ENCODE data around the gene HUS1.
A peak's percentile ranks its signal among the peaks of the same experiment; 100 is the strongest.

Gene HUS1

GRCh38 chr7:47947355-47947749 is 32.1 kb downstream of the HUS1 start:
- Histone ChIP-seq H3K9me3 (ENCODE audit: control insufficient read depth, insufficient read depth, low read depth, low read length) (no peaks in the 10 kb centered on the region), H3K27ac (ENCODE audit: extremely low read depth, low read depth, low read length) (no peak overlapping the region), H3K4me1 (ENCODE audit: control insufficient read depth, insufficient read depth, low read length) (no peaks in the 10 kb centered on the region), H3K4me3 (ENCODE audit: low read depth, low read length) (no peak overlapping the region), H3K36me3 (ENCODE audit: control insufficient read depth in 2 of 2, insufficient read depth in 1 of 2, low read length in 2 of 2) (no peaks in the 10 kb centered on the region)
- TF ChIP-seq ZNF768 (tag by site-specific recombination; IDR thresholded peaks at IDR 0.05) (no peak), ZNF184 (tag by site-specific recombination; IDR thresholded peaks at IDR 0.05) (no peak), YY1 (tag by site-specific recombination; IDR thresholded peaks at IDR 0.05) (no peak), ZNF202 (tag by site-specific recombination; IDR thresholded peaks at IDR 0.05; ENCODE audit: borderline replicate concordance) (no peak), ZNF555 (tag by site-specific recombination; conservative IDR thresholded peaks at IDR 0.05) (no peak), ZNF664 (tag by site-specific recombination; IDR thresholded peaks at IDR 0.05) (no peak), ZNF23 (tag by site-specific recombination; IDR thresholded peaks at IDR 0.05; ENCODE audit: borderline replicate concordance) (no peak), ZFP41 (tag by site-specific recombination; IDR thresholded peaks at IDR 0.05; ENCODE audit: borderline replicate concordance) (no peak), ZNF658 (tag by site-specific recombination; IDR thresholded peaks at IDR 0.05) (no peak), ZNF24 (tag by site-specific recombination; IDR thresholded peaks at IDR 0.05) (no peak)
- TF ChIP-seq, protein P1, sequence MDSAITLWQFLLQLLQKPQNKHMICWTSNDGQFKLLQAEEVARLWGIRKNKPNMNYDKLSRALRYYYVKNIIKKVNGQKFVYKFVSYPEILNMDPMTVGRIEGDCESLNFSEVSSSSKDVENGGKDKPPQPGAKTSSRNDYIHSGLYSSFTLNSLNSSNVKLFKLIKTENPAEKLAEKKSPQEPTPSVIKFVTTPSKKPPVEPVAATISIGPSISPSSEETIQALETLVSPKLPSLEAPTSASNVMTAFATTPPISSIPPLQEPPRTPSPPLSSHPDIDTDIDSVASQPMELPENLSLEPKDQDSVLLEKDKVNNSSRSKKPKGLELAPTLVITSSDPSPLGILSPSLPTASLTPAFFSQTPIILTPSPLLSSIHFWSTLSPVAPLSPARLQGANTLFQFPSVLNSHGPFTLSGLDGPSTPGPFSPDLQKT (IDR thresholded peaks at IDR 0.05; ENCODE audit: borderline replicate concordance, low read depth, low read length): no peak
- POLR2A ChIA-PET: no interaction called here
- CTCF ChIA-PET: interaction anchor here (0.6 to 1.0 kb wide), 2 partner anchors 8 to 71 kb away, joined by 3 read pairs; no protein-coding TSS in a partner anchor

DNA sequence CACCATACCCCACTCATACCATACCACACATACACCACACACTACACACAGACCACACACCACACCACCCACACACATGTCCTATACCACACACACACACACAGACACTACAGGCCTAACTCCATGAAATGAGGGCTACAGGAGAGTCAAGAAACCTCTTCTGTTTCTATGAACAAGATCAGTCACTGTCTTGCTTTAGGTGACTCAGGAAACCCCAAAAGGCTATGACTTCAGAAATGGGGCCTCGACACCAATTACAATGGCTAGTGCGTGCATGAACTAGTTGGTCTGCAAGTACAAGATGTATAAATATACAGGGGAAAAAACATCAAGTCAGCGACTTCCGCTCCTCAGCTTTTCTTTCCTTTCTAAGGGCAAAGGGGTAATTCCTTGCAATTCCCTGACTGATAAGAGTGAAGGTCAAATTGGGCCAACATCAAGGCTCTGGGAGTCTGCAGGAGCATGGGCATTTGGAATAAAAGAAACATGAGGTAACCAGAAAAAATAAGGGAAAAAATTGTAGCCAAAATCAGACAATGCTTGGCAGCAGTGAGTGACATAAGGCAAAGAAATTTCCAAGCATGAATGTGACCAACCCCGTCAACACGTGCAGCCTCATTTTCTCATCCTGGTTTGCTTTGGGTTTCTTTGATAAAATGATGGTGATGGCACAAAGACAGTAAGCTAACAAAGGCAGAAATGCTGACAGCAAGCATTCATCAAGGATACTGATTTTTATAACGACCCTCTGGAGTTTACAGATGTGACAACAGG is 32.6 kb downstream of the HUS1 start:
- Histone ChIP-seq H3K4me1 (ENCODE audit: control insufficient read depth, insufficient read depth, low read length) (no peaks in the 10 kb centered on the region), H3K36me3 (ENCODE audit: control insufficient read depth in 2 of 2, insufficient read depth in 1 of 2, low read length in 2 of 2) (no peaks in the 10 kb centered on the region), H3K4me3 (ENCODE audit: low read depth, low read length) (no peak overlapping the region), H3K27ac (ENCODE audit: extremely low read depth, low read depth, low read length) (no peak overlapping the region), H3K9me3 (ENCODE audit: control insufficient read depth, insufficient read depth, low read depth, low read length) (no peaks in the 10 kb centered on the region)
- TF ChIP-seq GFI1B (tag by site-specific recombination; IDR thresholded peaks at IDR 0.05): no peak
- TF ChIP-seq ZNF2 (tag by site-specific recombination; IDR thresholded peaks at IDR 0.05): no peak
- TF ChIP-seq ZNF677 (tag by site-specific recombination; IDR thresholded peaks at IDR 0.05): no peak
- no peak for TF ChIP-seq MYNN (tag by site-specific recombination; IDR thresholded peaks at IDR 0.05; ENCODE audit: borderline replicate concordance)
- no peak for TF ChIP-seq ZNF610 (tag by site-specific recombination; IDR thresholded peaks at IDR 0.05; ENCODE audit: borderline replicate concordance)
- TF ChIP-seq REST (tag by site-specific recombination; IDR thresholded peaks at IDR 0.05): no peak
- no peak for TF ChIP-seq ZNF626 (tag by site-specific recombination; IDR thresholded peaks at IDR 0.05)
- peak; percentile 25; the same call in 1 of the 2 replicates for TF ChIP-seq ZFHX2 (tag by site-specific recombination; conservative IDR thresholded peaks at IDR 0.05)
- ChIA-PET POLR2A (no interaction called here), CTCF (interaction anchor here (0.5 to 0.6 kb wide), 2 partner anchors 72 to 558 kb away, joined by 3 to 4 read pairs; no protein-coding TSS in a partner anchor)
